Activated naive CD8-positive, alpha-beta T cell treated with anti-CD3 and anti-CD28 coated beads, Interleukin-2, amount 50 U/mL, for 16 hours (primary cell): ENCODE measurements around the gene MCM3.

Source experiments
- DNase-seq: peaks from one replicate; pipeline ENCODE4 v3.0.0-alpha.2; 2020; ENCODE audit warnings: low read depth, low spot score

Gene MCM3

DNA sequence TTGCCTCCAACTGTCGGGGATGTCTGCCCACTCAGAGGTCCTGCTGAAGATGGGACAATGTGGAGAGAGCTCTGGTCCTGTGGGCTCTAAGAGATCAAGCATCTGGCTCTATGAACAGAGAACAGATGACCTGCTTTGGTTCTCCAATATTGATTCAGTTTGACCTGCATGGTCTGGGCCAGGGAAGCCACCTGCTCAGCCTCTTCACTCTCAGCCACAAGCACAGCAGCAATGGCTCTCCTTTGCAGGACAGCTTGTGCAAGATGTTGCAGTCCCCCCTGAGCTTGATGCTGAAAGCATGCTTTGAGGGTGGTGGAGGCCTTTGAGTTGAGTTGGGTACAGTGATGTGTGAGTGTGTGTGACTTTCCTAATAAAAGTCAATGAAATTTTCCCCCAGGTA is 18.6 kb upstream of the MCM3 start:
- DNase-seq: no peak

DNA sequence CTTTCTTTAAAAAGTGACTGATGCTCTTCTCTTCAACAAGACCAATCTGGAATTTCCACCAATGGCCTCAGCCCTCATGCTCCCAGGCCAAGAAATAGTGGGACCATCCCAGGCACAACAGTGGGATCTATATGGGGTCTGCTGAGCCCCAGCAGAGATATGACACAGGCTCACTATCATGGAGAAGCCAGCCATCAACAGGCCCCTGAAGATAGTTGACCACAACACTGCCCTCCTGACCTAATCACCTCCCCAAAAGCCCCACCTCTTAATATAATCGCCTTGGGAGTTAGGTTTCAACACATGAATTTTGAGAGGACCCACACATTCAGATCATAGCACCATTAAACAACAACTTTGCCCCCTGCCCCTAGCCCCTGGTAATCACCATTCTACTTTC is 16.8 kb upstream of the MCM3 start:
- no peak for DNase-seq

DNA sequence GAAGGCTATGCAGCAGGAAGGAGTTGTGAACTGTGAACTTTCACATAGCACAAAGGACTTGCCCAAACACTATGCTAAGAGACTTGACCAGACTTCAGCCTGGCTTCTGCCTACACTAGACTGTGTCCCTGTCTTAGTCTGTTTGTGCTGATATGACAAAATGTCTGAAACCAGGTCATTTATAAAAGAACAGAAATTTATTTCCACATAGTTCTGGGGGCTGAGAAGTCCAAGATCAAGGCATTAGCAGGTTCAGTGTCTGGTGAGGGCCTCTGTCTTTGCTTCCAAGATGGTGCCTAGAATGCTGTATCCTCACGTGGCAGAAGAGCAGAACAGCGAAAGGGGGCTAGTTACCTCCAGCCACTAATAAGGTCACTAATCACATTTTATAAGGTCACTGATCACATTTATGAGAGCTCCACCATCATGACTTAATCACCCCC is 16.0 kb upstream of the MCM3 start:
- DNase-seq: no peak

DNA sequence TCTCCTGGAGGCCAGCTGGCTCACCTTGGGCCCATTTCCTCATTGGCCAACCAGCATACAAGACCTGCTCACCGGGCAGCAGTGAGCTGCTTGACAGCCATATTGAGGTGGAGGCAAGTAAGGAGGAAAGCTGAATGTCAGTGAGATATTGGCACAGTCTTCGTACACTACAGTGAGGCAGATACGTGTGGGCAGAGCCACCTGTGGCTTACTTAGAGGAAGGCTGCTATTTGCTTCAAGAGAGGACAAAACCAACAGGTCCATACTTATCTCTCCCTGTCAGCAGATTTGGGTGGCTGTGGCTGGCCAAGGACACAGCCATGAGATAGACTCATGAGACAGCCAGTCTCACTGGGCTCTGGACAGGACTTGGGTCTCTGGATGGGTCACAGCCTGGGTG is 15.1 kb upstream of the MCM3 start:
- no peak for DNase-seq

DNA sequence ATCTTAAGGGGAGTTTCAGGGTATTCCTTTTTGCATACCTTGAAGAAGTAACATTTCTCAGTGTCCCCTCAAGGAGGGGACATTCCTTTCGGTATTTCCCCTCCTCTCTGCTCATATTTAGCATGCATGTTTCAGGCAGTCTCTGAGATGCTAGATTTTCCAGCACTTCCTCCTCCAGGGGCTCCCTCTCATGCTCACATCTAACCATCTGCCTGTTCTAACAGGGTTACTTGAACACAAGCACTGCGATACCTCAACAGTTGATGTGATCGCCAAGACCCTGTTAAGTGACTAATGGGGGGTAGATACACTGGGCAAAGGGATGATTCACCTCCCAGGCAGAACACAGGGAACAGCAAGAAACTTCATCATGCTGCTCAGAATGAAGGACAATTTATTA is 12.9 kb upstream of the MCM3 start:
- no peak for DNase-seq

DNA sequence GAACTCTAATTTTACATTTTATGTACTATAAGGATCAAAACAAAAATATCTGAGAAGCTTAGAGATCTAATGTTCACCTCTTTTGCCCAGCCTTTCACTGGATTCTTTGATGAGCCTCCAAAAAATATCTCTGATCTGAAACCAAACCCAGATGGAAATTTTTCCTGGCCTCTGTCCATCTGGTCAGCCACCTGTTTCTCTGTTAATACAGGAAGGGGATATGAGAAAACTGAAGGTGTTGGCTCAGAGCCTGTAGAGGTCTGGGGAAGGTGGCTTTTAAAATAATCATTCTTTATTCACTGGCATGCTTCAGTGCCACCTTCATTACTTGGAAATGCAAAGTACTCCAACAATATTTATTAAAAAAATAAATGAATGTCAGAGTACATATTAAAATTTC is 8.5 kb upstream of the MCM3 start:
- no peak for DNase-seq

DNA sequence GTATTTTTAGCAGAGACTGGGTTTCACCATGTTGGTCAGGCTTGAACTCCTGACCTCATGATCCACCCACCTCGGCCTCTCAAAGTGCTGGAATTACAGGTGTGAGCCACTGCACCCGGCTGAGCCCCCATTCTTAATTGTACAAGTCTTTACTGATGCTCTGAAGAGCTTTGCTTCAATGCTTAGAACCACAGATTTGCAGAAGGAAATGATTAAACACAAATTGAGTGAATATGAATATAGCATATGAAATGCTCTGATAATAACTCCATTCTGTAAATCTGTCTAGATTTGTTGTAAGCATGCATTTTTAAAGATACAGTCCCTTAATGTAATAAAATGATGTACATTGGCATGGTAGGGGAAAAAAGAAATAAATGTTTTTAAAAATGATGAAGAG is 4.3 kb upstream of the MCM3 start:
- DNase-seq: no peak

DNA sequence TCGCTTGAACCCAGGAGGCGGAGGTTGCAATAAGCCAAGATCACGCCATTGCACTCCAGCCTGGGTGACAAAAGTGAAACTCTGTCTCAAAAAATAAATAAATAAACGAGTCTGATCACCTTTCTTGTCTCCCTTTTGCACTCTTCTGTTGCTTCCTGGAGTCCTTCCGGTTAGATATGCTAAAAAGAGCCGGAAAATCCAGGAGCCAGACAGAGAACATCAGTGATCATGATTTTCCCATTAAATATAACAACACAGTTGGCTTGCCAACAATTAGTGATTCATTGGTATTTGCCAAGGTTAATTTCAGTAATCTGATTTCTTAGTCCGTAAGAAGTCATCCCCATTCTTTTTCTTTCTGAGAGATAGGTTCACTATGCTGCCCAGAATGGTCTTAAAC is 3.7 kb upstream of the MCM3 start:
- no peak for DNase-seq

DNA sequence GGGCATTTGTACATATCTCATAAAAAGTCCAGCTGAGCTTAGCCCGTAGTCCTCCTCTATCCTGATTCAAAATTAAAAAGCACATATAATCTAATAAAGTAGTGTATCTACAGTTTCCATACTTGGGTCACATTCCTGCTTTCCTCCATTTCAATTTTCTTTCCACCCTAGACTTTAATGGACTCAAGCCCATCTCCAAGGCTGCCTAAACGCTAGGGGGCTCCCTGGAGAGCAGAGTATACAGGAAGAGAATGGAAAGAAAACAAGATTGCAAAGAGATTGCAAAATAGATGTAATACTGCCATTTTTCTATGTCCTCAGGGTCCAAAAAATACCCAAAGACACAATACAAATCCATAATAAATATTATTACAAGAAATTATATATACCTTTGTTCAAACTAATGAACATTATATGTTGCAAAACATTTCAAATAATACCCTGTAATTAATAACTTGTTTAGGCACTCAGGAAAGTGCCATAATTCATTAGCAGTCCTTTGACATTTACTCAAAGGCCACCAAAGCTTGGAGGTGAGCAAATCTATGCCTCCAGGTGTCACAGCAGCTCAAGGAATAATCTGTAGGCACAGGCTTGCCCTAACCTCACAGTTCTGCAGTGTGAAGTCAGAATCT is 2.4 kb upstream of the MCM3 start:
- DNase-seq: peak; percentile 36

DNA sequence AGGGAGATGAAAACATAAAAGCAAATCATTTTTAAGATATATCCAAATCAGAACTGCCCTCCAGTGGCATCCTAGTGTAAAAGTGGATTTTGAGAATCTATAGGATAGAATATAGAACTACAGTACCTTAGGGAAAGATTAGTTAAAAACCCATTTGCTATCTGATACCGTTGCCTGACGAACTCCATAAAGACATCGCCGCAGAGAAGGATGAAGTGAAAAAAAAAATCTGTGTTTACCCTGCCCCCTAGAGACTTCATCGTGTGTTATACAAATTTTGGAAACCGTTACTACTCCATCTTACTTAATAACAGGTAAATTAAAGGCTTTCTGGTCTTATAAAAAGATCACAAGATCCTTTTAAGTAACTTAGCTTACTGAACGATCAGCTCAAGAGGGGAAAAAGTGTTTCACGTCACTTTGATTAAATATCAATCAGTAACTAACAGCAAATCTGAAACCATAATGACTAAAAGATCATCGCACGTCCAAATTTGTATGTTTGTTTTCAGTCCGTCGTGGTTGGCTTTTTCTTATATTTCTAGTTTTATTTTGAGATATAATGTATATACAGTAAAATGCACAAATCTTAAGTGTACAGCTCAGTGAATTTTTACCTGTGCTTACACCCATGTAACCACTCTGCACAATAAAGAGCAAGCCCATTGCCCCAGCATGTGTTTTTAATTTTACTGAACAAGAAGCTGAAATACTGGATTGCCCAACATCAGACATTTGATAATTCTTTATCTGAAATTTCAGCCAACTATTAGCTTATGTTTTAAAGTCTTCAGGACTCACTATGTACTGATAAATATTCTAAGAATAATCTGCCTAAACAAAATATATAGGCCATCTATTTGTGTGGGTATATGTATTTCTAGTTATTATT is 881 bp upstream of the MCM3 start:
- DNase-seq: no peak

DNA sequence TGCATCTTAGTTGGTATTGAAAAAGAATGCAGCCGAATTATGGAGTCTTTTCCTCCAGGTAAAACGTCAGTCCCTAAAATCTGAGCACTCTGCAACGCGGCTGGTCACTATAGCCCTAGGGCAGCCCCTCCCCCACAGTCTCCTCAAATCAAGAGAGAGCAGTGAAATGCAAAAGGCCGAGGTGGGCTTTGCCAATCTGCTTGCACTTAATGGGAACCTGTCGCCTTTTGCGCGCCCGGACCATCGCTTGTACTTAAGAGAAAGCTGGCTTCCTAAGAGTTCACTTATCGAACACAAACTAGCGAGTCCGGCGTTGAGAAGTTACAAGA is 447 bp downstream of the MCM3 start:
- no peak for DNase-seq

DNA sequence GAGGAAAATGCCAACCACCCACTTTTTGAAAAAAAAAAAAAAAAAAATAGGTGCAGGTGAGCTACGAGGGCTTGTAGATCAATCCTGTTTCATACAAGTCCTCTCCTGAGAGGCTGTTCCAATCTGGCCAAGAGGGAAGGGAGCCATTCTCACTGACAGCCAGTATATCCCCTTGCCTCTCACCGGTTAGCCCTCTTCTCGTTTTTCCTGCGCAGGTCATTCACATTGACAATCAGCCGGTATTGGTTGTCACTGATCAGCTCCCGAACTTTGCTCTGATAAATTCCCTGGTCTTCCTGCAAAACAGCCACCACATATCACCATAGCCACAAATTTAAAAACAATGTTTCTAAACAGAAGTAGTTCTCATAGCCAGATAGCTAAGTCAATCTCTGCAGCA is 1.4 kb downstream of the MCM3 start:
- DNase-seq: no peak

DNA sequence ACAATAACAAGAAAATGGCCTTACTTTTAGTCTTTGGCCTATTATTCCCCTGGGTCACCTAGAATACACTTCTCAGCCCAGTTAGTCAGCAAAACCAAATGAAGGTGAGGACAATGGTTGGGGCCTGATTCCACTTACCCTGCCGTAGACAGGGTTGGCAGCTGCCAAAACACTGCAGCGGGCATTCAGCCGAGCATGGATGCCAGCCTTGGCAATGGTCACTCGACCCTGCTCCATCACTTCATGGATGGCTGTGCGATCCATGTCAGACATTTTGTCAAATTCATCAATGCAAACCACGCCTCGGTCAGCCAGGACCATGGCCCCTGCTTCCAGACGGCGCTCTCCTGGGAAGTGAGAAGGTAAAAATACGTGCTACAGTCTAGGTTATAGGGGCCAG is 8.4 kb downstream of the MCM3 start:
- DNase-seq: no peak

DNA sequence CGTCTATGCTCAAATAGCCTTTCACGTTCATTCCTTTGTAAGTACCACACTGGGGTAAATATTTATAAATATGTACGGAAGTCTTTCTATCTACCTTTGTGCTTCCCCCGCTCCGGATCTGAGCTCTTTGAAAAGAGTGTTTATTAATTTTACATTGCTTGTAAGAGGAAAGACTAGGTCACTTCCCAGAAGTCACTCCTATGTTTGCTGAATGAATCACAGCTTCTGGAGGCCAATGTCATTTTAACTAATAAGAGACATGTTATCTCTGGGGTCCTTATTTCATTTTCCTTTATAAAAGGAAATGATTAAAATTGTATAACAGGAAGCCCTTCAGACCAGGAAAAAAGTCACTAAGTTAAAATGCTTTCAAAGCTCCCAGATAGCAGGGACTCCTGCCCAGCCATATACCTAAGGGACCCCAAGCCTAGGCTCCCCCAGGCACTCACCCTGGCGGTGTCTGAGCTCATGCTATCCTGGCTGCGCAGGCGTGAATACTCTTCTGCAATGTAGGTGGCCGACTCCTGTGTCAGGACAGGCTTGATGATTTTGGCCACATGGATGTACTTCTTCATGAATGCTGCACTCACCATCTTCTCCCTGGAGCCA is 12.6 kb downstream of the MCM3 start:
- DNase-seq: no peak

DNA sequence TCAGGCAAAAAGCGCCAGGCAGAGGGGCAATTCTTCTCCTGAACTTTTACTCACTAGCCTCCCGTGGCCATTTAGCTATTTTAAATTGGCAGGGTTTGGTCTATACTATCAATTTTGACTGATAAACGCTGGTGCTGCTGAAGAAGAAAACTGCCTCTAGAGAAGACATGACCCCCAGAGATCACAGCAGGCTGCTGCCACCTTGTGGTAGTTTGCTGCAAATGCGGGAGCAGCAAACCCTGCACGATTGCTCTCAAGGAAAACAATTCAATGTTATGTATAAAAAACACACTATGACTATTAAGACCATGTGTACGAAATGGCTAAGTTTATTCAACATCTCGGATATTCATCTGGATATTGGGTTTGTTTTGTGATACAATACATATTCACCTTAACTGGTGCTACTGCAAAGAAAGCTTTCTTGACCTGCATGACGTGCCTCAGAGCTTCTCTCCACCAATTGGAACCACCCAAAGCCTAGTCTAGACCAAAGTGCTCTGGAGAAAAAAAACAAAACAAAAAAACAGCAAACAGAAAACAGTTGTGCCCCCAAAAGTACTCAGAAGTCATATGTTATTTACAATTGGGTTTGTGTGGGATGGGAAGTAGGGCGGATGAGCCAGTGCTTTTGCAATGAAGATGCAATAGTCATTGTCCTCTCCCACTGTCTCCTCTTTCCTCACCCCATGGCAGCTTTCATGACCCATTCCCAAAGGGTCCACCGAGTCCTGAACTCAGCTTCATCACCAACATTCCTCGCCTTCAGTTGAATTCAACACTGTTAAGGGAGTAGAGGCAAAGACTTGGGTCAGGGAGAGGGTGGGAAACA is 20.6 kb downstream of the MCM3 start:
- peak; percentile 46 for DNase-seq

DNA sequence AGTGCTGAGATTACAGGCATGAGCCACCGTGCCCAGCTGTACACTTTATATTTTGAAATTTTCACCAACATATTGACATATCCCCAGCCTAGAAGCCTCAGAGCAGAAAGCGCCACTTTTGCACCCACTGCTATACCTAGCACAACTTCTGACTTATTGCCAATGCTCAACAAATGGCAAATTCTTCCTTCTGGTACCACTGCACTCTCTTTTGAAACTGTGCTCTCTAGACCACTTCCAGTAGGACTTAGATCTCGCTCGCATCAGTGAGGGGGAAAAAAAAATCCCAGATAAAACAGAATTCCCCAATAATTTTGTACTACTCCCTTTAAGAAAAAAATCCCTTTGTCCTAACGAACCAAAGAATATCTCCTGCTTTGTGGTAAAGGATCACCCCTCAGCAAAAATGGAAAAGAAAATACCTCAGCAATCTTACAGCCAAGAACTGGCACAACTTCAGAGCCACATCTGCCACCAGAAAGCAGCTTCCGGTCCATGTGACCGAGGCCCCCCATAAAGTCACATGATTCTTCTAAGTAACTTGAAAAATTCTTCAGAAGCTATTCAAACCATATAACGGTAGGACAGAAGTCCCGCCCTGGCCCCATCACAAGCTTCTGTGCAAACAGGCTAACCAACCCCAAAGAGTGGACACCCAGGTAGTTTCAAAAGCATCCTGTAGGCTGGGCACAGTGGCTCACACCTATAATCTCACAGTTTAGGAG is 21.8 kb downstream of the MCM3 start:
- no peak for DNase-seq

DNA sequence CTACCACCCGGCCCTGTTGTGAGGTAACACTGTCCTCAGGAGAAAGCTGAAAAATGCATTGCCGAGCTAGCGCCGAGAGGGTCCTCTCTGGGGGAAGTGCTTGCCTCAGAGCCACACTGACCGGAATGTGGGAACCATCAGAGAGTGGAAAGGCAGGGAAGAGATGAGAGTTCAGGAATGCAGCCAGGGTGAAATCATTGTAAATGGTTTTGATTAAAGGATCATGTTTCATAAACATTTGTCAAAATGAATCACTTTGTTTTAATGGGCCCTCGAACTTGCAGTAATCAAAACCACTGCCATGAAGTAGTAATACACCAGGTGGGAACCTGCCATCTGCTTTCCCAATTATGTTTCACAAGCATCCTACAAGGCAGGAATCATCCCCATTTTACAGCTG is 23.3 kb downstream of the MCM3 start:
- no peak for DNase-seq

DNA sequence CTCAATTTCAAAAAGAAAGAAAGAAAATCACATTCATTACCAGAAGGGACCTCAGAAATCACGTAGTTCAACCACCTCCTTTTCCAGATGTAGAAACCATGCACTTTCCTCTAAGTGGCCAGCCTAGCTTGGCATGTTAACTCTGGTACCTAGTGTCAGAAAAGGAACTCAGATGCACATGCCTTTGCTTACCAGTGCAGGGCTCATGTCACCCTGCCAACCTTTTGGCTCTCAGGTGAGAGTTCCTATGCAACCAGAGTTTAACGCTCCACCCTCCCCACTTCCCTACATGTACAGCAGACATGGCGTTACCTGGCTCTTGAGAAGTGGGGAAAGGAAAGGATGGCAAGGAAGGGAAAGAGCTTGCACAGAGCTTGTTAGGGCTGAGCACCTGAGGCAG is 23.9 kb downstream of the MCM3 start:
- DNase-seq: no peak

DNA sequence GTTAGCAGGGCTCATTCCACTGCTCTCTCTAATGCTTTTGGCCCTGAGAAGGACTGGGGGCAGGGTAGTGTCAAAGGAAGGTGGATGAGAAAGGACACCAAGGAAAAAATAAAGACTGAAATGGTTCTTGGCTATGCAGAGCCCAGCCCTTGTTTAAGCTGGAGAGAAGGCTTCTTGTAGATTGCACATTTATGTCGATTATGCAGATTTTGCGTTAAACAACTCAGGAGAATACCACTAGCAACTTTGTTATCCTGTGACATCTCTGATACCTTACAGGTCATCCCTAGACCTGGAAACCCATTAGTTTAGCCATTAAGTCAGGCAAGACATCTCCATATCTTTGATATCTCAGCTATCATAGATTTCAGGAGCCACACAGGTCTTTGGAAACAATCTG is 29.1 kb downstream of the MCM3 start:
- DNase-seq: no peak

DNA sequence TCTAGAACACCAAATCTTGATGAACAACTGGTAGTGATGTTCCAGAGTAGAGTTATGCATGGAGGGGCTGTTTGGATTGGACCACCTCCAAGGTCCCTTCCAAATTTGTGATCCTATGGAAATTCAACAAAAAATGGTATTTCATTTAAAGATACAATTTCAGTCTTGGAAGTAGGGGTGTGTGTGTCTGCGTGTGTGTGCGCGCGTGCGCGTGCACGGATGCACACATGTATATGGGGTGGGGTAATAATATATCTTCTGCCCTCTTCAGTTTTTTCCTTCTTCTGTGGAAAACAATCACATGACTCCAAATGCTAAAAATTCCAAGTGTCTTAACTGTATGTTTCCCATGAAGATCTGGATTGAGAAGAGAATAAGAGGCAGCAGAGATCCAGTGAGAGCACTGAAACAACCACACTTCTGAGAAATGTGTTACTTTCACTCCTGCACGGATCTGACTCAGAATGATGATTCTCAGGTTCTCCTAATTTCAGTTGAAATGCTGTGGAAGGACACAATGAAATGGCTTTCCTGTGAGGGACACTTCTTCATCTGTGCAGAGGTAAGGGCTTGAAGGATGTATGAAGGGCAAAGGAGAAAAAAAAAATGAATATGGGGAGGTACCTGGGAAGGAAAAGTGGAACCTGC is 29.7 kb downstream of the MCM3 start:
- no peak for DNase-seq

DNA sequence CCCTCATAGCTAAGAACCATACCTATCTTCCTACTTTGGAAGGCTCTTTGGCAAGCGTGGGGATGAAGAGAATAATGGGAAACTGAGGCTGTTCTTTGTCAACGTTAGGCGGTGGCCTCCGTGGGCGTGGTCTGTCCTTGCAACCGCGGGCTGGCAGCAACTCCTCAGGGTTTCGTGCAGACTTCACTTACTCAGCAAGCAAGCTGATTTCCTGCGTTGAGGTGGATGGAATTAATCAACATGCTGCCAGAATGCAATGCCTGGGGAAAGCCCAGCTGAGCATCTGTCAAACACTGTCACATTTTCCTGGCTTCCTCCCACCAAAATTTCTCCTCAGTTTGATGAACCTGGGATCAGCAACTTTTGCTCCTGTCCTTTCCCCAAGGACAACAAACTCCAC is 31.0 kb downstream of the MCM3 start:
- no peak for DNase-seq
